ENCODE results near the gene RBM27. TPM values are rescaled to one million over a fixed set of nuclear protein-coding genes. Genes with fewer than 3 reads are reported as not detected.
A peak's percentile ranks its signal among the peaks of the same experiment; 100 is the strongest.

RBM27 gene
- total and polyA plus RNA-seq, 10 of the 15 experiments (the other 5 are each of a cell fraction or from before 2014, with no cell fraction given): 5.8 to 33.9 (median 16.9) TPM

DNA sequence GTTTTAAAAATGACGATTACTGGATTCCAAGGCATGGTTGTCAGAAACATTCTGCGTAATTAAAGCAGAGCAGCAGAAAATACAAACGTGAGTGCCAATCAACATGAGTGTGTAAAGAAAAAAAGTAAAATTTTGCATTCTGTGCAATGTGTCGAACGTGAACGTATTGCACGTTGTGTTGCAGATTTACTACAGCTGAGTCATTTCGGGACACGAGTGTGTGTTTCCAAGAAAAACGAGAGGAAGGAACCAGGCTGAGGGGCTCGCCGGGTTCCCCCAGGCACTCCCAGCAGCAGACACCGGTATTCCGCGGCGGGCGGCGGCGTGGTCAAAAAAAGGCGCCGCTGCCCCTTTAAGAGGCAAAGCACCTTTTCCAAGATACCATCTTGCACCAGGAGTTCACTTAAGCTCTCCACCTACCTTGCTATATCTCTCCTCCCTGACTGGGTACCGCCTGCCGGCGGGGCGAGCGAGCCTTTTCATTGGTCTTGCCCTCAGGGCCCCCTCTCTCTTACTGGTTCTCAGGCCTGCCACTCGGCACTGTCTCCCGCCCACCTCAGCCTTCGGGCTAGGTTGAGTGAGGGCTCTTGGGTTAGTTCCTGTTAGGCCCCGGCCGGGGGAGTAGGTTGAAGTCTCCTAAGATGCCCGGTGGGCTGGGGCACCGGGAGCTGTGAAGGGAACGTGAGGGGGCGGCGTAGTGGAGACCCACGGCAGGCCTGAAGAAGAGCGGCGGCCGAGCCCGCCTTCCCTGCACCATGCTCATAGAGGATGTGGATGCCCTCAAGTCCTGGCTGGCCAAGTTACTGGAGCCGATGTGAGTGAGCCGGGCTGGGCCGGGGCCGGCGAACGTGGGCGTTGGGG lies at the start of gene RBM27 (continued):
- TF ChIP-seq, protein P1, sequence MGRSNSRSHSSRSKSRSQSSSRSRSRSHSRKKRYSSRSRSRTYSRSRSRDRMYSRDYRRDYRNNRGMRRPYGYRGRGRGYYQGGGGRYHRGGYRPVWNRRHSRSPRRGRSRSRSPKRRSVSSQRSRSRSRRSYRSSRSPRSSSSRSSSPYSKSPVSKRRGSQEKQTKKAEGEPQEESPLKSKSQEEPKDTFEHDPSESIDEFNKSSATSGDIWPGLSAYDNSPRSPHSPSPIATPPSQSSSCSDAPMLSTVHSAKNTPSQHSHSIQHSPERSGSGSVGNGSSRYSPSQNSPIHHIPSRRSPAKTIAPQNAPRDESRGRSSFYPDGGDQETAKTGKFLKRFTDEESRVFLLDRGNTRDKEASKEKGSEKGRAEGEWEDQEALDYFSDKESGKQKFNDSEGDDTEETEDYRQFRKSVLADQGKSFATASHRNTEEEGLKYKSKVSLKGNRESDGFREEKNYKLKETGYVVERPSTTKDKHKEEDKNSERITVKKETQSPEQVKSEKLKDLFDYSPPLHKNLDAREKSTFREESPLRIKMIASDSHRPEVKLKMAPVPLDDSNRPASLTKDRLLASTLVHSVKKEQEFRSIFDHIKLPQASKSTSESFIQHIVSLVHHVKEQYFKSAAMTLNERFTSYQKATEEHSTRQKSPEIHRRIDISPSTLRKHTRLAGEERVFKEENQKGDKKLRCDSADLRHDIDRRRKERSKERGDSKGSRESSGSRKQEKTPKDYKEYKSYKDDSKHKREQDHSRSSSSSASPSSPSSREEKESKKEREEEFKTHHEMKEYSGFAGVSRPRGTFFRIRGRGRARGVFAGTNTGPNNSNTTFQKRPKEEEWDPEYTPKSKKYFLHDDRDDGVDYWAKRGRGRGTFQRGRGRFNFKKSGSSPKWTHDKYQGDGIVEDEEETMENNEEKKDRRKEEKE (IDR thresholded peaks at IDR 0.05): no peak
- TF ChIP-seq, protein P2, sequence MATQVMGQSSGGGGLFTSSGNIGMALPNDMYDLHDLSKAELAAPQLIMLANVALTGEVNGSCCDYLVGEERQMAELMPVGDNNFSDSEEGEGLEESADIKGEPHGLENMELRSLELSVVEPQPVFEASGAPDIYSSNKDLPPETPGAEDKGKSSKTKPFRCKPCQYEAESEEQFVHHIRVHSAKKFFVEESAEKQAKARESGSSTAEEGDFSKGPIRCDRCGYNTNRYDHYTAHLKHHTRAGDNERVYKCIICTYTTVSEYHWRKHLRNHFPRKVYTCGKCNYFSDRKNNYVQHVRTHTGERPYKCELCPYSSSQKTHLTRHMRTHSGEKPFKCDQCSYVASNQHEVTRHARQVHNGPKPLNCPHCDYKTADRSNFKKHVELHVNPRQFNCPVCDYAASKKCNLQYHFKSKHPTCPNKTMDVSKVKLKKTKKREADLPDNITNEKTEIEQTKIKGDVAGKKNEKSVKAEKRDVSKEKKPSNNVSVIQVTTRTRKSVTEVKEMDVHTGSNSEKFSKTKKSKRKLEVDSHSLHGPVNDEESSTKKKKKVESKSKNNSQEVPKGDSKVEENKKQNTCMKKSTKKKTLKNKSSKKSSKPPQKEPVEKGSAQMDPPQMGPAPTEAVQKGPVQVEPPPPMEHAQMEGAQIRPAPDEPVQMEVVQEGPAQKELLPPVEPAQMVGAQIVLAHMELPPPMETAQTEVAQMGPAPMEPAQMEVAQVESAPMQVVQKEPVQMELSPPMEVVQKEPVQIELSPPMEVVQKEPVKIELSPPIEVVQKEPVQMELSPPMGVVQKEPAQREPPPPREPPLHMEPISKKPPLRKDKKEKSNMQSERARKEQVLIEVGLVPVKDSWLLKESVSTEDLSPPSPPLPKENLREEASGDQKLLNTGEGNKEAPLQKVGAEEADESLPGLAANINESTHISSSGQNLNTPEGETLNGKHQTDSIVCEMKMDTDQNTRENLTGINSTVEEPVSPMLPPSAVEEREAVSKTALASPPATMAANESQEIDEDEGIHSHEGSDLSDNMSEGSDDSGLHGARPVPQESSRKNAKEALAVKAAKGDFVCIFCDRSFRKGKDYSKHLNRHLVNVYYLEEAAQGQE (IDR thresholded peaks at IDR 0.05; ENCODE audit: low read depth, low read length): 0 out of 2 replicates have a peak, but pooled peaks have one; percentile 15
- TF ChIP-seq SREBF1 (IDR thresholded peaks at IDR 0.05; ENCODE audit: low read length) (no peak), TCF7 (IDR thresholded peaks at IDR 0.05; ENCODE audit: borderline replicate concordance) (no peak), ATF7 (IDR thresholded peaks at IDR 0.05; ENCODE audit: low read depth) (0 out of 2 replicates have a peak, but pooled peaks have one; percentile 21), ETV6 (conservative IDR thresholded peaks at IDR 0.05 in 1 of 2, IDR thresholded peaks at IDR 0.05 in 1 of 2; ENCODE audit: borderline replicate concordance in 1 of 2, low read depth in 1 of 2) (no peak), SUZ12 (IDR thresholded peaks at IDR 0.05; ENCODE audit: unreplicated experiment) (no peak)
